Spinal cord (tissue), 10 donors: ENCODE measurements around the gene NOS1AP. TPM values are rescaled to one million over a fixed set of nuclear protein-coding genes. Genes with fewer than 3 reads are reported as not detected.

Source experiments
- DNase-seq, 6 donors: peaks; one replicate each; pipeline versions ENCODE4 v3.0.0 to v3.0.0-alpha.2; 2013 to 2015; ENCODE audit warnings: low spot score in 6 of 6, low read depth in 4 of 6
- H3K27ac ChIP-seq: one replicate; pipeline ENCODE4 v1.5.1; 2013; ENCODE audit warnings: low read depth, low read length, control low read depth
- H3K27me3 ChIP-seq: one replicate; pipeline ENCODE4 v1.6.1; 2013; ENCODE audit warnings: low read length; ENCODE audit not compliant: control insufficient read depth, insufficient read depth
- H3K36me3 ChIP-seq: one replicate; pipeline ENCODE4 v1.6.1; 2013; ENCODE audit warnings: low read length; ENCODE audit not compliant: control insufficient read depth, insufficient read depth
- H3K4me1 ChIP-seq: one replicate; pipeline ENCODE4 v1.6.1; 2013; ENCODE audit warnings: low read length; ENCODE audit not compliant: control insufficient read depth, insufficient read depth
- H3K4me3 ChIP-seq: one replicate; pipeline ENCODE4 v1.5.1; 2013; ENCODE audit warnings: low read depth, low read length, control low read depth
- H3K9me3 ChIP-seq: one replicate; pipeline ENCODE4 v1.6.1; 2013; ENCODE audit warnings: low read length; ENCODE audit not compliant: control insufficient read depth, insufficient read depth
- WGBS: methylation state at CpG from one replicate; pipeline ENCODE4 v1.1.5; 2013; ENCODE audit warnings: missing lambda C conversion rate; ENCODE audit not compliant: insufficient coverage; 5-methylcytosine and 5-hydroxymethylcytosine counted together
- long read RNA-seq, 4 donors: transcript quantifications; one replicate each; lab custom pipeline, GENCODE V29; 2026
- polyA plus RNA-seq, 2 donors: library from polyadenylated mRNA; unstranded; fragments of 120-200 nt; gene quantifications; one replicate each; pipeline ENCODE4 v1.2.1, GENCODE V29; 2013; ENCODE audit not compliant: insufficient read length in 2 of 2
- total RNA-seq, 2 donors: library from RNA; depleted of rRNA in 1 of 2; stranded (reverse); fragments of 120-200 nt in 1 of 2; fragments of >200 nt in 1 of 2; gene quantifications; one replicate each; pipeline versions ENCODE4 v1.2.3 to v1.2.4, GENCODE V29; 2013 to 2014
- donor health status: healthy.

Gene NOS1AP
- 1 to 10 TPM; 4.2 to 6.8 TPM for total RNA-seq
- polyA plus RNA-seq = 1 to 10 TPM; 9.3 to 9.9 TPM
- long read RNA-seq, donor 1, full-length matches to known transcripts = 2 of 2 reads
- long read RNA-seq, donor 1, partial matches to known transcripts = 0 of 2 reads
- long read RNA-seq, donor 1, other reads (novel, unspliced or antisense) = 0 of 2 reads
- long read RNA-seq, donor 2 = 0 reads
- long read RNA-seq, donor 3, full-length matches to known transcripts = 2 of 2 reads
- long read RNA-seq, donor 3, partial matches to known transcripts = 0 of 2 reads
- long read RNA-seq, donor 3, other reads (novel, unspliced or antisense) = 0 of 2 reads
- long read RNA-seq, donor 4 = 0 reads

GRCh38 chr1:162069334-162070093 lies at the start of gene NOS1AP:
Gene NOS1AP (plus strand): TSS chr1:162069691. CDS start chr1:162070178, 487 bp downstream.
- WGBS = under 1% methylated on average over 95 of the region's 95 CpGs
- no peak within 1 kb of the TSS for H3K27ac ChIP-seq

DNA sequence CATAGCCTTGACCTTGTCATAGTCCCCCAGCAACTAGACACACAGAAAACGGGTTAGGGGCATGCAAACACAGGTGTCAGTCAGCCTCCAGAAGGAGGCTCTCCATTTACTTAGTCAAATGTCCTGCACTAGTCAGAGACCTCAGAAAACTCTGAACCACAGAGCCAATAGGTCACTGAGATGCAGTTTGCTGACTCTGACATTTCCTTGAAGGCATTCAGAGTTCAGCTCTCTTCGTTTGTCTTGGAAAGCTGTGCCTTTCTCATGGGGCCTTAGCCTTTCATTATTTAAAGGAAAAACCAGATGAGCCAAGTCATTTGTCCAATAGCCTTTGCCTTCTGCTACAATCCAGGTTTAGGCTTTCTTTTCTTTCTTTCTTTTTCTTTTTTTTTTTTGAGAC lies 49.3 kb upstream of the NOS1AP start:
- Histone ChIP-seq H3K27me3 (peaks cover 16% of the 10 kb centered on the region), H3K36me3 (no peaks in the 10 kb centered on the region), H3K4me3 (no peak overlapping the region), H3K27ac (no peak overlapping the region), H3K4me1 (peaks cover 22% of the 10 kb centered on the region), H3K9me3 (no peaks in the 10 kb centered on the region)
- 75% methylated on average over 2 of the region's 2 CpGs for WGBS
- DNase-seq = peak in 1 of 6 donors; percentile 67

More at GRCh38 chr1:162069334-162070093, at the start of gene NOS1AP:
- H3K9me3 ChIP-seq = no peaks in the 10 kb centered on the region
- no peaks in the 10 kb centered on the region for H3K36me3 ChIP-seq
- peak in 5 of 6 donors; percentile 51 to 92 (median 74) for DNase-seq
- peak within 1 kb of the TSS; percentile 63 for H3K4me3 ChIP-seq
- H3K4me1 ChIP-seq = peaks cover 10% of the 10 kb centered on the region
- no peaks in the 10 kb centered on the region for H3K27me3 ChIP-seq

GRCh38 chr1:162021124-162021523 lies 48.4 kb upstream of the NOS1AP start:
- no peak for DNase-seq
- Histone ChIP-seq H3K9me3 (no peaks in the 10 kb centered on the region), H3K4me3 (peak overlapping the region; percentile 81), H3K4me1 (peaks cover 22% of the 10 kb centered on the region), H3K27ac (peak overlapping the region; percentile 84), H3K36me3 (no peaks in the 10 kb centered on the region), H3K27me3 (peaks cover 18% of the 10 kb centered on the region)
- 68% methylated on average over 3 of the region's 4 CpGs for WGBS

DNA sequence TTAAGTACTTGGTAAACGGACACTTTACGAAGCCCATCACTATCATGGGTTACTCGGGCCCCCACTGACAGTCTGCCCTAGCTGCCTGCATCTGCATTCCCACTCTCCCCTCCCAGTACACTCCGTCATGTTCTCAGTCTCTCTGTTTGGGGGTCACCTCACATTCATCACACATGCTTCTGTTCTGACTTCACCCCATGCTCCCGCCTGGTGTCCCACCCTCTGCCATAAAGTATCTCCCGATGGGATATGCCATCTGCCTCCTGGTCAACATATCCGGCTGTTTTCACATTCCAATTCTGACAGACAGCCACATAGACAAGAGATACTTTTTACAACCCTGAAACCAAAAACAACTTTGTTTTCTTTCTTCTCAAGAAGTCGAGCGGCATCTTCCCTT lies 46.9 kb upstream of the NOS1AP start:
- Histone ChIP-seq H3K36me3 (no peaks in the 10 kb centered on the region), H3K4me1 (peaks cover 22% of the 10 kb centered on the region), H3K4me3 (peak overlapping the region; percentile 81), H3K9me3 (peaks cover 4% of the 10 kb centered on the region), H3K27me3 (peaks cover 20% of the 10 kb centered on the region), H3K27ac (peak overlapping the region; percentile 84)
- no peak for DNase-seq
- WGBS = 79% methylated on average over 8 of the region's 9 CpGs

GRCh38 chr1:162023181-162023546 lies 46.3 kb upstream of the NOS1AP start:
- peak overlapping the region; percentile 81 for H3K4me3 ChIP-seq
- H3K4me1 ChIP-seq = peaks cover 22% of the 10 kb centered on the region
- WGBS = 20% methylated on average over 20 of the region's 20 CpGs
- H3K9me3 ChIP-seq = peaks cover 4% of the 10 kb centered on the region
- no peaks in the 10 kb centered on the region for H3K36me3 ChIP-seq
- peak in 1 of 6 donors; percentile 37 for DNase-seq
- peak overlapping the region; percentile 84 for H3K27ac ChIP-seq
- peaks cover 20% of the 10 kb centered on the region for H3K27me3 ChIP-seq

GRCh38 chr1:162023547-162024501 lies 45.7 kb upstream of the NOS1AP start, which contains the start of gene OLFML2B:
Gene OLFML2B (minus strand): TSS chr1:162023869. CDS start chr1:162023430, 439 bp downstream.
- H3K9me3 ChIP-seq = peaks cover 4% of the 10 kb centered on the region
- WGBS = under 1% methylated on average over 78 of the region's 85 CpGs

GRCh38 chr1:162025541-162025940 lies 44.0 kb upstream of the NOS1AP start:
- H3K27ac ChIP-seq = no peak overlapping the region
- peaks cover 22% of the 10 kb centered on the region for H3K27me3 ChIP-seq
- DNase-seq = no peak
- H3K4me3 ChIP-seq = no peak overlapping the region
- WGBS = 100% methylated on average over 1 of the region's 2 CpGs
- H3K36me3 ChIP-seq = no peaks in the 10 kb centered on the region
- H3K9me3 ChIP-seq = peaks cover 4% of the 10 kb centered on the region
- H3K4me1 ChIP-seq = peaks cover 17% of the 10 kb centered on the region

More at GRCh38 chr1:162023547-162024501, 45.7 kb upstream of the NOS1AP start, which contains the start of gene OLFML2B:
- Histone ChIP-seq H3K27me3 (peaks cover 20% of the 10 kb centered on the region), H3K36me3 (no peaks in the 10 kb centered on the region), H3K4me1 (peaks cover 22% of the 10 kb centered on the region), H3K27ac (peak within 1 kb of the TSS; percentile 84), H3K4me3 (peak within 1 kb of the TSS; percentile 81)
- DNase-seq = peak in 2 of 6 donors; percentile 76 to 81

DNA sequence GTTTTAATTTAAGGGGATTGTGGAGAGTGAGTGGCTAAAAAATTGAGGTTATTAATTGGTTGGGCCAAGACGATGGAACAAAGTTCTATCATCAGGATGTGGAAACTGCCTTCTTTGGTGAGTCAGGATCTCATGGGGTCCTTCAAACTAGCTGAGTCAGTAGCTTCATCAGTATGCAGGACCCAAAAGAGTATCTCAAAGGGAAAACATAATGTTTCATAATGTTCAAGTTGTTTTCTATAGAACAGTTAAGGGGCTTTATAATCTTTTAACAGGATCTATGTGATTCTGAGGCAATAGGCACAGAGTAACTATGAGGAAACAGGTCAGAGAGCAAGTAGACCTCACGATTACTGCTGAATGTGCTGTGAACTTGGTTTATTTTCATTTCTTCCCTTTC lies 42.6 kb upstream of the NOS1AP start:
- no peak for DNase-seq
- WGBS = 100% methylated on average over 1 of the region's 2 CpGs
- H3K36me3 ChIP-seq = no peaks in the 10 kb centered on the region

GRCh38 chr1:162028726-162029125 lies 40.8 kb upstream of the NOS1AP start:
- no peak for DNase-seq
- Histone ChIP-seq H3K27me3 (peaks cover 16% of the 10 kb centered on the region), H3K4me3 (no peak overlapping the region), H3K36me3 (no peaks in the 10 kb centered on the region), H3K4me1 (peaks cover 14% of the 10 kb centered on the region), H3K27ac (no peak overlapping the region), H3K9me3 (peaks cover 4% of the 10 kb centered on the region)
- 82% methylated on average over 4 of the region's 6 CpGs for WGBS

More for the DNA sequence above, 42.6 kb upstream of the NOS1AP start:
- Histone ChIP-seq H3K9me3 (peaks cover 4% of the 10 kb centered on the region), H3K4me1 (peaks cover 17% of the 10 kb centered on the region), H3K4me3 (no peak overlapping the region), H3K27me3 (peaks cover 22% of the 10 kb centered on the region), H3K27ac (no peak overlapping the region)
